Right renal pelvis (tissue), 4 donors: Measurements from ENCODE around the gene LCE4A. TPM values are rescaled to one million over a fixed set of nuclear protein-coding genes. Genes with fewer than 3 reads are reported as not detected.

Experiments used
- DNase-seq, 4 donors: peaks; one replicate each; pipeline ENCODE4 v3.0.0-alpha.2; 2013; ENCODE audit warnings: low read depth in 4 of 4, low spot score in 3 of 4, missing footprints in 1 of 4
- polyA plus RNA-seq, 4 donors: library from polyadenylated mRNA; unstranded; fragments of 120-200 nt; gene quantifications; one replicate each; pipeline ENCODE4 v1.2.1, GENCODE V29; 2013; ENCODE audit not compliant: insufficient read length in 4 of 4

LCE4A gene
- polyA plus RNA-seq, 4 donors, result not detected

GRCh38 chr1:152745289-152745704, 37.3 kb downstream of the LCE4A start:
- no peak for DNase-seq

DNA sequence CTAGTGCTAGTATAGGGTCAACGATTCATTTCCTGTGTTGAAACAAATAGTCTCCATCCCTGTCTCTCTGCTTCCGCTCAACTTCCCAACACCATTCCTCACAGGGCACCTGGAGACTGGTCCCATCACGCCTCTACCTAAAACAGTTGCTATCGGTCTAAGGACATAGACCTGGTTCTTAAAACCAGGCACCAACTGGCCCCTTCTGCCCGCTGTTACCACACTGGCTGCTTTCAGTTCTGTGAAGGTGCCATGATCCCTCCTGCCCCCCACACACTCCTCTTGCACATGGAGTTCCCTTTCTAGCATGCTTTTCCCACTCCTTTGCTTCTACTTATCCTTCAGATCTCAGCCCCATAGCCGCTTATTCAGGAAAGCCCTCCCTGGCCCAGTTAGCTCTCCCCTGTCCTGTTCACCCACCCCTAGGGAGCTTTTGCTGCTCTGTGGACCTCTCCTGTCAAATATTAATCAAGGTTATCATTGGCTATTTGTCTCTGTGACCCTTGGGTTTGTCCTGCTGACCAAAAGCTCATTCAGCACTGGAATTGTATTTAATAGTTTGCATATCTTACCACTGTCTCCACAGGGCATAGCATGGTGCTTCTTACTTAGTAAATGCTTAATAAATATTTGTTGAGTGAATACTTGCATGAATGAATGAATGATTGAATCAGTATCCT, 37.9 kb downstream of the LCE4A start:
- no peak for DNase-seq

DNA sequence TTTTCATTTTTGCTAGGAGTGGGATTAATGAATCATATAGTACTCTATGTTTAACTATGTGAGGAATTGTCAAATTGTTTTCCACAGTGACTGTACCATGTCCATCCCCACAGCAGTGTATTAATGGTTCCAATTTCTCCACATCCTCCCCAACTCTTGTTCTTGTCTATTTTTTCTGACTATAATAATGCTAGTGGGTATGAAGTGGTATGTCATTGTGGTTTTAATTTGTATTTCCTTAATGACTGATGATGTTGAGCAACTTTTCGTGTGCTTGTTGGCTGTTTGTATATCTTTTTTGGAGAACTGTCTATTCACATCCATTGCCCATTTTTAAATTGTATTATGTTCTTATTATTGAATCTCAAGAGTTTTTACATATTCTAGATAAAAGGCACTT, 39.9 kb downstream of the LCE4A start:
- DNase-seq, result no peak

GRCh38 chr1:152752225-152752624, 44.3 kb downstream of the LCE4A start:
- no peak for DNase-seq

- no peak for DNase-seq
These were observed 45.6 kb downstream of the LCE4A start for GRCh38 chr1:152753586-152753985.

- no peak for DNase-seq
These were observed 48.9 kb downstream of the LCE4A start for GRCh38 chr1:152756872-152757271.

- no peak for DNase-seq
These were observed 49.8 kb downstream of the LCE4A start, which contains the start of gene KPRP for GRCh38 chr1:152757747-152758146. KPRP (plus strand) TSS chr1:152758025; CDS start chr1:152759589, 1,564 bp downstream.

DNA sequence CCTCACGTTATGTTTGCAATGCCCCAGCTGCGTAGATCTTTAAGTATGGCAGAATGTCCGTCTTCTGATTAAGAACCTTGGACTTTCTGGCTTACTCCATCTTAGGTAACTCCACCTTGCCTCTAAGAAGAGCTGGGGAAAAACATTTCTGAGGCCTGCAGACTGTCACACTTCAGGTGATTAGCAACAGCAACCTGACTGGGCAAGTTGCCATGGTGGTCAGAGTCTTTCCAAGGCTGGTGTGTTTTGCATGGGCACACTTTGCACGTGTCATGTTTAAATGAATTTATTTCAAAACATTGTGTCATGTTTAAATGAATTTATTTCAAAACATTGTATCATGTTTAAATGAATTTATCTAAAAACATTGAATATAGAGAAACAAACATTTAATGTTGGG, 50.7 kb downstream of the LCE4A start:
- DNase-seq, result no peak

Other genes with a start within 250 kb of the LCE4A start
- under 1 TPM in 1 of 4 donors, not detected in 3; 0.10 TPM for gene LCE5A, start 197.4 kb upstream of the LCE4A start, polyA plus RNA-seq
- gene CRCT1, start 193.7 kb upstream of the LCE4A start, polyA plus RNA-seq, result not detected
- gene LCE3E, start 141.4 kb upstream of the LCE4A start, polyA plus RNA-seq, result not detected
- not detected for gene LCE3D, start 127.6 kb upstream of the LCE4A start, polyA plus RNA-seq
- gene LCE3C, start 107.9 kb upstream of the LCE4A start, polyA plus RNA-seq, result not detected
- gene LCE3B, start 94.3 kb upstream of the LCE4A start, polyA plus RNA-seq, result not detected
- gene LCE3A, start 85.1 kb upstream of the LCE4A start, polyA plus RNA-seq, result not detected
- not detected for gene LCE2D, start 44.8 kb upstream of the LCE4A start, polyA plus RNA-seq
- not detected for gene LCE2C, start 32.9 kb upstream of the LCE4A start, polyA plus RNA-seq
- gene LCE2B, start 22.0 kb upstream of the LCE4A start, polyA plus RNA-seq, result not detected
- gene LCE2A, start 9.8 kb upstream of the LCE4A start, polyA plus RNA-seq, result not detected
- not detected for gene KPRP, start 49.9 kb downstream of the LCE4A start, polyA plus RNA-seq
- not detected for gene LCE1F, start 67.0 kb downstream of the LCE4A start, polyA plus RNA-seq
- not detected for gene LCE1E, start 78.1 kb downstream of the LCE4A start, polyA plus RNA-seq
- gene LCE1D, start 88.6 kb downstream of the LCE4A start, polyA plus RNA-seq, result not detected
- not detected for gene LCE1C, start 98.5 kb downstream of the LCE4A start, polyA plus RNA-seq
- gene LCE1B, start 103.8 kb downstream of the LCE4A start, polyA plus RNA-seq, result not detected
- gene LCE1A, start 119.3 kb downstream of the LCE4A start, polyA plus RNA-seq, result not detected
- not detected for gene LCE6A, start 134.7 kb downstream of the LCE4A start, polyA plus RNA-seq
- not detected for gene LCE7A, start 151.8 kb downstream of the LCE4A start, polyA plus RNA-seq
- gene SMCP, start 170.2 kb downstream of the LCE4A start, polyA plus RNA-seq, result not detected
- under 1 TPM in 3 of 4 donors, not detected in 1; 0.24 to 0.67 (median 0.55) TPM for gene IVL, start 200.4 kb downstream of the LCE4A start, polyA plus RNA-seq
- gene SPRR5, start 239.0 kb downstream of the LCE4A start, polyA plus RNA-seq, result not detected